ENCODE results near the gene BTC. TPM values are rescaled to one million over a fixed set of nuclear protein-coding genes. Genes with fewer than 3 reads are reported as not detected.

BTC gene
- total and polyA plus RNA-seq, 9 of the 15 experiments (the other 6 are each of a cell fraction or from before 2014, with no cell fraction given), result not detected

DNA sequence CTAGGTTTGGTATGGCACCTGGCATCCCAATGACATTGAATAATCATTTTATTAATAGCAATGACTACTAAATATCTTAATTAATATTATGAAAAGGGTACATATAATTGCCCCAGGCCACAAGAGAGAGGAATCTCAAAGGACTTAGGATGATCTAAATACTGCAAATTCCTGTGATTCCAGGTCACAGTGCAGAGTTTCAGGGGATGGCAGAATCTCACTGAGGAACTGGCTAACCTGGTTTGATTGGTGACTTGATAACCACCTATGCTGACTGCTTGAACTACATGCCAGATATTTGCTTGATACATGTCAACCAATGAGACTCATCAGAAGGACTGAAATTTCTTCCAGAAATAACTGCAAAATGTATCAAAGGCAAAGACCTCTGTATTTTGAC is 37.2 kb downstream of the BTC start:
- Histone ChIP-seq H3K4me1 (replicated peaks in 1 of 2; ENCODE audit: control insufficient read depth in 2 of 2, insufficient read depth in 2 of 2, low read length in 2 of 2) (no peaks in the 10 kb centered on the region), H3K9me3 (replicated peaks; ENCODE audit: control insufficient read depth, insufficient read depth, low read depth, low read length) (no peaks in the 10 kb centered on the region), H3K79me2 (ENCODE audit: control insufficient read depth, insufficient read depth, low read length) (no peaks in the 10 kb centered on the region), H3K27ac (ENCODE audit: extremely low read depth, low read depth, low read length) (no peak overlapping the region), H2AFZ (ENCODE audit: low read depth, low read length) (no peak overlapping the region), H4K20me1 (replicated peaks; ENCODE audit: control insufficient read depth, insufficient read depth, low read length) (no peaks in the 10 kb centered on the region), H3K27me3 (ENCODE audit: control insufficient read depth in 2 of 2, insufficient read depth in 2 of 2, low read length in 2 of 2) (peaks cover 10 to 12% of the 10 kb centered on the region in 2 experiments; a peak in 3 of 5 replicates), H3K9me1 (ENCODE audit: control insufficient read depth, insufficient read depth, low read length) (no peaks in the 10 kb centered on the region), H3K4me2 (ENCODE audit: insufficient read depth, low read length) (no peak overlapping the region), H3K9ac (ENCODE audit: insufficient read depth in 1 of 2, low read depth in 2 of 2, low read length in 2 of 2) (no peak overlapping the region), H3K4me3 (no peak overlapping the region), H3K36me3 (ENCODE audit: control insufficient read depth, insufficient read depth, low read length) (no peaks in the 10 kb centered on the region)
- FAIRE-seq (no peak), ATAC-seq (no peak), DNase-seq (ENCODE audit: extremely low read depth in 1 of 4, low spot score in 3 of 4) (no peak)
- ChIA-PET CTCF (ENCODE audit: low intra/inter-chr PET ratio) (no interaction called here), POLR2A (no interaction called here)
- TF ChIP-seq, protein P1, sequence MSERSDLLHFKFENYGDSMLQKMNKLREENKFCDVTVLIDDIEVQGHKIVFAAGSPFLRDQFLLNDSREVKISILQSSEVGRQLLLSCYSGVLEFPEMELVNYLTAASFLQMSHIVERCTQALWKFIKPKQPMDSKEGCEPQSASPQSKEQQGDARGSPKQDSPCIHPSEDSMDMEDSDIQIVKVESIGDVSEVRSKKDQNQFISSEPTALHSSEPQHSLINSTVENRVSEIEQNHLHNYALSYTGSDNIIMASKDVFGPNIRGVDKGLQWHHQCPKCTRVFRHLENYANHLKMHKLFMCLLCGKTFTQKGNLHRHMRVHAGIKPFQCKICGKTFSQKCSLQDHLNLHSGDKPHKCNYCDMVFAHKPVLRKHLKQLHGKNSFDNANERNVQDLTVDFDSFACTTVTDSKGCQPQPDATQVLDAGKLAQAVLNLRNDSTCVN (CRISPR knock-in tag; IDR thresholded peaks at IDR 0.05), result no peak
- no peak for TF ChIP-seq RBM39 (optimal IDR thresholded peaks at IDR 0.05; ENCODE audit: low read depth, low read length)
- no peak for TF ChIP-seq RBBP5 (IDR thresholded peaks at IDR 0.05; ENCODE audit: borderline replicate concordance, insufficient read depth, low read length, poor library complexity, severe bottlenecking)
- TF ChIP-seq SOX6 (IDR thresholded peaks at IDR 0.05), result no peak
- TF ChIP-seq TAF1 (IDR thresholded peaks at IDR 0.05; ENCODE audit: control insufficient read depth, extremely low read depth, insufficient read depth, low read length, severe bottlenecking), result no peak
- TF ChIP-seq ETV5 (CRISPR knock-in tag; IDR thresholded peaks at IDR 0.05; ENCODE audit: low read depth), result no peak
- TF ChIP-seq RFX5 (IDR thresholded peaks at IDR 0.05; ENCODE audit: low read depth, low read length), result no peak
- TF ChIP-seq SMAD2 (IDR thresholded peaks at IDR 0.05; ENCODE audit: low read depth, low read length), result no peak
- TF ChIP-seq, protein P2, sequence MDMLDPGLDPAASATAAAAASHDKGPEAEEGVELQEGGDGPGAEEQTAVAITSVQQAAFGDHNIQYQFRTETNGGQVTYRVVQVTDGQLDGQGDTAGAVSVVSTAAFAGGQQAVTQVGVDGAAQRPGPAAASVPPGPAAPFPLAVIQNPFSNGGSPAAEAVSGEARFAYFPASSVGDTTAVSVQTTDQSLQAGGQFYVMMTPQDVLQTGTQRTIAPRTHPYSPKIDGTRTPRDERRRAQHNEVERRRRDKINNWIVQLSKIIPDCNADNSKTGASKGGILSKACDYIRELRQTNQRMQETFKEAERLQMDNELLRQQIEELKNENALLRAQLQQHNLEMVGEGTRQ (CRISPR knock-in tag; IDR thresholded peaks at IDR 0.05), result no peak
- no peak for TF ChIP-seq SAFB2 (IDR thresholded peaks at IDR 0.05; ENCODE audit: borderline replicate concordance, low read depth, low read length, severe bottlenecking)
- intact Hi-C loops (cut with micrococcal nuclease) (no loop called here), in situ Hi-C loops (cut with MboI) (no loop called here)
- no TSS peak for BruUV-seq (replicated peaks)
